GM23338 (cell line): ENCODE data around the gene VWDE. TPM values are rescaled to one million over a fixed set of nuclear protein-coding genes. Genes with fewer than 3 reads are reported as not detected.
A peak's percentile ranks its signal among the peaks of the same experiment; 100 is the strongest.

Experiments
- ATAC-seq: fragments of 200-7000 bp; cut with Tn5 transposase; 3 replicates; pipeline ENCODE4 v1.9.1; 2020
- DNase-seq: peaks from one replicate; pipeline ENCODE4 v3.0.0-alpha.2; 2015; ENCODE audit warnings: low spot score
- H2AFZ ChIP-seq: fragments of 200-600 bp; sonication (generic); 2 replicates; pipeline ENCODE4 v1.8.0; 2016; ENCODE audit warnings: antibody characterized with exemption, mild to moderate bottlenecking, moderate library complexity
- H3F3A ChIP-seq: fragments of 200-600 bp; sonication (generic); replicated peaks from 2 replicates; pipeline ENCODE4 v1.8.0; 2017; ENCODE audit warnings: antibody characterized with exemption, mixed run types, low read depth
- H3K27ac ChIP-seq: fragments of 200-600 bp; sonication (generic); 2 replicates; pipeline ENCODE4 v1.6.1; 2016; ENCODE audit warnings: low read depth
- H3K27me3 ChIP-seq: fragments of 200-600 bp; sonication (generic); 2 replicates; pipeline ENCODE4 v1.8.0; 2016; ENCODE audit warnings: mild to moderate bottlenecking, mixed run types, moderate library complexity; ENCODE audit not compliant: insufficient read depth
- H3K36me3 ChIP-seq: fragments of 200-600 bp; sonication (generic); 2 replicates; pipeline ENCODE4 v1.8.0; 2016; ENCODE audit warnings: mild to moderate bottlenecking; ENCODE audit not compliant: insufficient read depth
- H3K4me1 ChIP-seq: fragments of 200-600 bp; sonication (generic); 2 replicates; pipeline ENCODE4 v1.8.0; 2016; ENCODE audit warnings: mild to moderate bottlenecking, moderate library complexity; ENCODE audit not compliant: insufficient read depth
- H3K4me2 ChIP-seq: fragments of 200-600 bp; sonication (generic); 2 replicates; pipeline ENCODE4 v1.7.1; 2017; ENCODE audit warnings: mixed run types
- H3K4me3 ChIP-seq: fragments of 200-600 bp; sonication (generic); 2 replicates; pipeline ENCODE4 v1.6.1; 2016; ENCODE audit warnings: mixed run types
- H3K79me2 ChIP-seq: fragments of 200-600 bp; sonication (generic); replicated peaks from 2 replicates; pipeline ENCODE4 v1.8.0; 2017; ENCODE audit warnings: mild to moderate bottlenecking; ENCODE audit not compliant: insufficient read depth
- H3K9me2 ChIP-seq: fragments of 200-600 bp; sonication (generic); 2 replicates; pipeline ENCODE4 v1.8.0; 2017; ENCODE audit not compliant: insufficient read depth
- H4K20me1 ChIP-seq: fragments of 200-600 bp; sonication (generic); replicated peaks from 2 replicates; pipeline ENCODE4 v1.8.0; 2017; ENCODE audit warnings: mild to moderate bottlenecking; ENCODE audit not compliant: insufficient read depth
- H3K27ac Mint-ChIP-seq: 2 replicates; pipeline ENCODE4 v1.8.0; 2020; ENCODE audit warnings: inconsistent platforms, mild to moderate bottlenecking, moderate library complexity, mixed read lengths
- H3K27me3 Mint-ChIP-seq: 3 replicates; pipeline ENCODE4 v1.8.0; 2022; ENCODE audit warnings: low read depth, mild to moderate bottlenecking, moderate library complexity, mixed read lengths, inconsistent platforms; ENCODE audit not compliant: insufficient read depth, poor library complexity
- H3K36me3 Mint-ChIP-seq: 3 replicates; pipeline ENCODE4 v1.8.0; 2021; ENCODE audit warnings: low read depth, mild to moderate bottlenecking, inconsistent platforms, moderate library complexity, mixed read lengths
- H3K4me1 Mint-ChIP-seq: 3 replicates; pipeline ENCODE4 v1.8.0; 2020; ENCODE audit warnings: mild to moderate bottlenecking, inconsistent platforms, mixed read lengths
- H3K4me3 Mint-ChIP-seq: 3 replicates; pipeline ENCODE4 v1.8.0; 2021; ENCODE audit warnings: moderate library complexity, mild to moderate bottlenecking, inconsistent platforms, mixed read lengths
- H3K9me3 Mint-ChIP-seq: 3 replicates; pipeline ENCODE4 v1.8.0; 2020; ENCODE audit warnings: moderate library complexity, mild to moderate bottlenecking, inconsistent platforms, mixed read lengths
- CREB1 ChIP-seq: fragments of 250-450 bp; sonication (Bioruptor Pico); IDR thresholded peaks from 2 replicates; pipeline ENCODE4 v1.5.0; 2020; ENCODE audit warnings: low read depth, mild to moderate bottlenecking, moderate library complexity
- CTCF ChIP-seq, 2 experiments: fragments of 200-600 bp in 1 of 2; sonication (generic) in 1 of 2; conservative IDR thresholded peaks; 2 replicates each; pipeline versions ENCODE4 v1.5.1 to v1.6.1; 2016 to 2017; ENCODE audit warnings: antibody characterized with exemption in 2 of 2, low read depth in 2 of 2, mild to moderate bottlenecking in 2 of 2, moderate library complexity in 1 of 2
- ETS1 ChIP-seq: IDR thresholded peaks from 2 replicates; pipeline ENCODE4 v1.6.1; 2016; ENCODE audit warnings: antibody characterized with exemption
- EZH2 ChIP-seq: fragments of 200-600 bp; sonication (generic); IDR thresholded peaks from one replicate; pipeline ENCODE4 v1.8.0; 2017; ENCODE audit warnings: antibody characterized with exemption, mild to moderate bottlenecking, low read depth; ENCODE audit not compliant: unreplicated experiment
- EZH2phosphoT487 ChIP-seq: fragments of 200-600 bp; sonication (generic); IDR thresholded peaks from one replicate; pipeline ENCODE4 v1.8.1; 2018; ENCODE audit warnings: antibody characterized with exemption; ENCODE audit not compliant: unreplicated experiment
- JUNB ChIP-seq: IDR thresholded peaks from one replicate; pipeline ENCODE4 v1.6.1; 2016; ENCODE audit warnings: antibody characterized with exemption; ENCODE audit not compliant: unreplicated experiment
- NANOG ChIP-seq: IDR thresholded peaks from 2 replicates; pipeline ENCODE4 v1.6.1; 2016; ENCODE audit warnings: antibody characterized with exemption, borderline replicate concordance
- POLR2AphosphoS5 ChIP-seq: IDR thresholded peaks from 2 replicates; pipeline ENCODE4 v1.6.1; 2016; ENCODE audit warnings: antibody characterized with exemption, low read depth
- STAT1 ChIP-seq: IDR thresholded peaks from one replicate; pipeline ENCODE4 v1.6.1; 2016; ENCODE audit warnings: antibody characterized with exemption; ENCODE audit not compliant: unreplicated experiment
- ZNF114 ChIP-seq: fragments of 250-450 bp; sonication (Bioruptor Pico); IDR thresholded peaks from 2 replicates; pipeline ENCODE4 v1.5.0; 2020; ENCODE audit warnings: mild to moderate bottlenecking, moderate library complexity
- ZNF331 ChIP-seq: fragments of 250-450 bp; sonication (Bioruptor Pico); IDR thresholded peaks from 2 replicates; pipeline ENCODE4 v1.5.0; 2020; ENCODE audit warnings: low read depth, mild to moderate bottlenecking, moderate library complexity
- polyA plus RNA-seq: library from polyadenylated mRNA; unstranded; fragments of >200 nt; fragmentation: Nextera tagmentation; extraction: Ambion mirVana; gene quantifications from 2 replicates; pipeline ENCODE4 v1.2.1, GENCODE V29; 2016
- total RNA-seq: library from RNA; depleted of rRNA; stranded (reverse); fragments of >200 nt; shearing (Covaris generic); gene quantifications from 2 replicates; pipeline ENCODE4 v1.2.3, GENCODE V29; 2014

VWDE gene
- total and polyA plus RNA-seq, 2 experiments from 2014 or later: 24.6 to 45.5 TPM

- no peak for TF ChIP-seq ETS1
- TF ChIP-seq NANOG: no peak
Measured at GRCh38 chr7:12300415-12300814, 103.2 kb downstream of the VWDE start (continued).

GRCh38 chr7:12299367-12299766, 104.3 kb downstream of the VWDE start:
- no peak overlapping the region for H3K4me3 Mint-ChIP-seq
- Histone ChIP-seq H3K79me2 (no peaks in the 10 kb centered on the region), H4K20me1 (no peaks in the 10 kb centered on the region), H2AFZ (no peak overlapping the region), H3K4me2 (no peak overlapping the region), H3K4me3 (no peak overlapping the region), H3K4me1 (peaks cover 17% of the 10 kb centered on the region; the same call in 1 of the 2 replicates), H3K36me3 (no peaks in the 10 kb centered on the region; the same call in 1 of the 2 replicates), H3K27me3 (no peaks in the 10 kb centered on the region), H3F3A (no peaks in the 10 kb centered on the region), H3K9me2 (peaks cover 3% of the 10 kb centered on the region), H3K27ac (no peak overlapping the region)
- H3K36me3 Mint-ChIP-seq: peaks cover 26% of the 10 kb centered on the region; the same call in 2 of the 3 replicates
- peaks cover 7% of the 10 kb centered on the region for H3K27me3 Mint-ChIP-seq
- TF ChIP-seq JUNB (no peak), ZNF331 (CRISPR knock-in tag) (no peak), NANOG (no peak), ZNF114 (CRISPR knock-in tag) (no peak), ETS1 (no peak)
- ATAC-seq (no peak), DNase-seq (no peak)
- H3K9me3 Mint-ChIP-seq: peaks cover 14% of the 10 kb centered on the region; the same call in 2 of the 3 replicates
- no peak overlapping the region for H3K27ac Mint-ChIP-seq
- peaks cover 16% of the 10 kb centered on the region for H3K4me1 Mint-ChIP-seq

- Histone ChIP-seq H3K79me2 (no peaks in the 10 kb centered on the region), H3K4me2 (peak overlapping the region; percentile 31), H3K27me3 (no peaks in the 10 kb centered on the region), H3K36me3 (peaks cover 1% of the 10 kb centered on the region; the same call in 1 of the 2 replicates), H3K27ac (no peak overlapping the region), H3K9me2 (peaks cover 3% of the 10 kb centered on the region), H3F3A (no peaks in the 10 kb centered on the region), H4K20me1 (no peaks in the 10 kb centered on the region), H3K4me3 (no peak overlapping the region), H2AFZ (no peak overlapping the region), H3K4me1 (peaks cover 17% of the 10 kb centered on the region; the same call in 1 of the 2 replicates)
- Mint-ChIP-seq H3K27me3 (peaks cover 7% of the 10 kb centered on the region), H3K9me3 (peaks cover 16% of the 10 kb centered on the region; the same call in 2 of the 3 replicates), H3K4me1 (peaks cover 16% of the 10 kb centered on the region), H3K27ac (no peak overlapping the region), H3K36me3 (peaks cover 26% of the 10 kb centered on the region; the same call in 2 of the 3 replicates), H3K4me3 (no peak overlapping the region)
- ATAC-seq: peak; percentile 46; the same call in 2 of the 3 replicates
- peak; percentile 65 for DNase-seq
- no peak for TF ChIP-seq ZNF114 (CRISPR knock-in tag)
- no peak for TF ChIP-seq JUNB
- TF ChIP-seq EZH2: no peak
- no peak for TF ChIP-seq NANOG
- no peak for TF ChIP-seq STAT1
- no peak for TF ChIP-seq ETS1
- no peak for TF ChIP-seq CREB1 (CRISPR knock-in tag)
- TF ChIP-seq EZH2phosphoT487: no peak
- no peak for TF ChIP-seq POLR2AphosphoS5
- no peak for TF ChIP-seq ZNF331 (CRISPR knock-in tag)
- TF ChIP-seq CTCF (conservative IDR thresholded peaks at IDR 0.05; ENCODE audit: low read depth in 2 of 2): no peak
Measured at GRCh38 chr7:12297283-12298108, 106.2 kb downstream of the VWDE start.
